Activated T-cell treated with anti-CD3 and anti-CD28 coated beads, Interleukin-2, amount 50 U/mL, for 72 hours (primary cell): ENCODE data around the gene CXADR. TPM values are rescaled to one million over a fixed set of nuclear protein-coding genes. Genes with fewer than 3 reads are reported as not detected.
A peak's percentile ranks its signal among the peaks of the same experiment; 100 is the strongest.
"Not testable (repeated sequence)": the region's sequence is repeated elsewhere in the genome, so short reads cannot be mapped to it uniquely, and the experiment has no call there.

ENCODE experiments used
- ATAC-seq, 2 donors: fragments of 150-1000 bp; cut with Tn5 transposase; replicated peaks in 1 of 2; 2 replicates each; pipeline ENCODE4 v1.10.0; 2021; ENCODE audit warnings: moderate library complexity in 2 of 2, mild to moderate bottlenecking in 1 of 2
- DNase-seq, 2 donors: peaks; one replicate each; pipeline ENCODE4 v3.0.0; 2021 to 2022; ENCODE audit warnings: mixed read lengths in 1 of 2
- H3K27ac Mint-ChIP-seq: one replicate; pipeline ENCODE4 v1.8.0; 2022; ENCODE audit warnings: mild to moderate bottlenecking, moderate library complexity, mixed read lengths
- H3K27me3 Mint-ChIP-seq: one replicate; pipeline ENCODE4 v1.8.0; 2022; ENCODE audit warnings: low read depth, mixed read lengths
- H3K36me3 Mint-ChIP-seq, 2 donors: one replicate each; pipeline ENCODE4 v1.8.0; 2022; ENCODE audit warnings: mixed read lengths in 2 of 2, mild to moderate bottlenecking in 1 of 2; ENCODE audit not compliant: insufficient read depth in 2 of 2
- H3K4me1 Mint-ChIP-seq: one replicate; pipeline ENCODE4 v1.8.0; 2022; ENCODE audit warnings: low read depth, mixed read lengths
- H3K4me3 Mint-ChIP-seq, 2 donors: one replicate each; pipeline ENCODE4 v1.8.0; 2022; ENCODE audit warnings: mild to moderate bottlenecking in 2 of 2, mixed read lengths in 2 of 2, moderate library complexity in 2 of 2
- H3K9me3 Mint-ChIP-seq, 2 donors: one replicate each; pipeline ENCODE4 v1.8.0; 2022; ENCODE audit warnings: mixed read lengths in 2 of 2
- total RNA-seq, 2 donors: library from RNA; stranded (reverse); gene quantifications; one replicate each; pipeline ENCODE4 v1.2.3, GENCODE V29; 2022

The CXADR gene
- under 1 TPM; 0.23 to 0.48 TPM for total RNA-seq

DNA sequence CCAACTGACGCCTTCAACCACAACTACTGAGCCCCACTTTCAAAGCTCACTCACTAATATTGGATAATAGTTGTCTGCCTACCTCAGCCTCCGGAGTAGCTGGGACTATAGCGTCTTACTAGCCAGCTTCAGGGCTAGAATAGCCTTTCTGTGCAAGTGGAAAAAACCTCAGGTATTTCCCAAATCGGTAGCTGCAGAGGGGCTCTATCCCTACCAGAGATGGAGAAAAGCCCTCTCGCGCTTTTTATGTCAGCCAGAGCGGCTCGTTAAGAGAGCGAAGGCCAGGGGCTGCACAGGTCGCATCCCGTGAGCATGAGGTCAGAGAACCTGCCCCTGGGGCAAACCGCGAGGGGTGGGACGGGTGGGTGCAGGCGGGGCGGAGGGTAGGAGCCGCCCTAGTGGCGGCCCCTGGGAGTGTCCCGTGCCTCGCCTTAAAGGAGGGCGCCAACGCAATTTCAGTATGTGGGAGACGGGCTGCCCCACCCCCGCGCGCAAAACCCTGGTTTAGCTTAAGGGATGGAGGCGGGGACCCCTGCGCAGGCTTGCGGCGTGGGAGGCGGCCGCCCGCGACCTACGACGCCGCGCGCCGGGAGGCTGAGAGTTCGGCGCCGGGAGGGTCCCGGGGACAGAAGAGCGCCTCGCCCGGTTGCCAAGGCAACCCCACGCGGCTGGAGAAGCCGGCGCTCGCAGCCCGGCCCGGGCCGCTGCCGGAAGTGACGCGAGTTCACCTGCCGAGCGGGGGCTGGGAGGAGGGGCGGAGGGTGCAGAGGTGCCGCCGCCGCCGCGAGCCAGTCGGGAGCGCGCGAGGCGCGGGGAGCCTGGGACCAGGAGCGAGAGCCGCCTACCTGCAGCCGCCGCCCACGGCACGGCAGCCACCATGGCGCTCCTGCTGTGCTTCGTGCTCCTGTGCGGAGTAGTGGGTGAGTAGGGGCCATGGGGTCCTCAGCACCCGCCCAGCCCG, at the start of gene CXADR:
TSS of gene CXADR (plus strand) at position 791 of the 961 bp plus-strand sequence. CDS start at position 878, 87 bp downstream.
- no peaks in the 10 kb centered on the region for H3K9me3 Mint-ChIP-seq
- no peak within 1 kb of the TSS for H3K27ac Mint-ChIP-seq
- peaks cover 47% of the 10 kb centered on the region for H3K27me3 Mint-ChIP-seq
- H3K4me3 Mint-ChIP-seq, result peak within 1 kb of the TSS; percentile 84 to 90
- no peaks in the 10 kb centered on the region for H3K36me3 Mint-ChIP-seq
- DNase-seq (peak; percentile 78 to 79), ATAC-seq (peak; percentile 89 to 91)
- peaks cover 25% of the 10 kb centered on the region for H3K4me1 Mint-ChIP-seq

DNA sequence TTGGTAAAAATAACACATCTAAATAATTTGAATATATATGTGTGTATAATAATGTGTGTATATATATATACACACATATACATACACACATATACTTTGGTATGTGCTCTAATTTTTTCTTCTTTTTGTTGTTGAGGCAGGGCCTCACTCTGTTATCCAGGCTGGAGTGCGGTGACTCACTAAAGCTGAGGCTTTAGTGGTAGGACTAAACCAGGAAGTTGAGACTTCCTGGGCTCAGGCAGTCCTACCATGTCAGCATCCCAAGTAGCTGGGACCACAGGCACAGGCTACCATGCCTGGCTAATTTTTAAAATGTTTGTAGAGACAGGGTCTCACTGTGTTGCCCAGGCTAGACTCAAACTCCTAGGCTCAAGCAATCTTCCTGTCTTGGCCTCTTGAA, 46.7 kb upstream of the CXADR start:
- Mint-ChIP-seq H3K27me3 (peaks cover 4% of the 10 kb centered on the region), H3K4me3 (no peak overlapping the region), H3K36me3 (no peaks in the 10 kb centered on the region), H3K9me3 (no peaks in the 10 kb centered on the region), H3K4me1 (no peaks in the 10 kb centered on the region), H3K27ac (no peak overlapping the region)
- DNase-seq, result no peak
- no peak for ATAC-seq

DNA sequence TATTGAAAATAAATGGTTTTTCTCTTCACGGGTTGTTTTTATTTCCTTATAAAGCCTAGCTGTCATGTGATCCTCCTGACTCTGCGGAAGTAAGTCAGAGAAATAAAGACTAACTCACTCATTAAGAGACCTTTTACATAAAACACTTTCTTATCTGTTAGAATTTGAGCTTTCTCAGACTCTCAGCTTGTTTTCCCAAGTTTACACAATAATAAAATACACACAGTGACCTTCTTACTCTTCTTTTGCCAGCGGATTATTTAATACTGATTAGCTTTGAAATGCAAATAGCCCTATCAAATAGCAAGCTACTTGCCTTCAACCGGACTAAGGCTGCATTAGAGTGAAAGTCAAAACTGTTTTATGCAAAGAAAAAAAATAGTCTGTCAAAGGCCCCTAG, 45.5 kb upstream of the CXADR start:
- no peaks in the 10 kb centered on the region for H3K9me3 Mint-ChIP-seq
- DNase-seq (no peak), ATAC-seq (no peak)
- H3K4me3 Mint-ChIP-seq, result no peak overlapping the region
- H3K36me3 Mint-ChIP-seq, result no peaks in the 10 kb centered on the region
- no peaks in the 10 kb centered on the region for H3K4me1 Mint-ChIP-seq
- H3K27me3 Mint-ChIP-seq, result no peaks in the 10 kb centered on the region
- H3K27ac Mint-ChIP-seq, result no peak overlapping the region

- Mint-ChIP-seq H3K4me1 (no peaks in the 10 kb centered on the region), H3K36me3 (no peaks in the 10 kb centered on the region), H3K27ac (no peak overlapping the region), H3K9me3 (no peaks in the 10 kb centered on the region), H3K4me3 (no peak overlapping the region), H3K27me3 (no peaks in the 10 kb centered on the region)
- no peak for ATAC-seq
- no peak for DNase-seq
Observed at GRCh38 chr21:17467829-17468228, 45.0 kb upstream of the CXADR start.

DNA sequence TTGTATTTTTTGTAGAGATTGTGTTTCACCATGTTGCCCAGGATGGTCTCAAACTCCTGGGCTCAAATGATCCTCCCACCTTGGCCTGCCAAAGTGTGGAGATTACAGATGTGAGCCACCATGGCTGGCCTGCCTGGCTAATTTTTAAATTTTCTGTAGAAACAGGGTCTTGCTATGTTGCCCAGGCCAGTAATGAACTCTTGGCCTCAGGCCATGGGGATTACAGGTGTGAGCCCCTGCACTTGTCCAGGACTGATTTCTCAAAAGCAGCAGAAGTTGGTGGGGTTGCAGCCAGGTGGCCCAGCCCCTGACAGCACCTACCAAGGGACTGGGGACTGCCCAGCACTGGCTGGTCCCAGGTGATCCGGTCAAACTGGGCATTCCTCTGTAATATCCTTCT, 44.1 kb upstream of the CXADR start:
- Mint-ChIP-seq H3K36me3 (no peaks in the 10 kb centered on the region), H3K27ac (no peak overlapping the region), H3K4me3 (no peak overlapping the region), H3K4me1 (no peaks in the 10 kb centered on the region), H3K9me3 (no peaks in the 10 kb centered on the region), H3K27me3 (no peaks in the 10 kb centered on the region)
- DNase-seq, result no peak
- ATAC-seq, result no peak

- no peak for ATAC-seq
- H3K27ac Mint-ChIP-seq, result no peak overlapping the region
Observed at GRCh38 chr21:17469727-17470126, 43.1 kb upstream of the CXADR start.

GRCh38 chr21:17472182-17472581, 40.7 kb upstream of the CXADR start:
- Mint-ChIP-seq H3K4me3 (no peak overlapping the region), H3K27ac (no peak overlapping the region), H3K4me1 (no peaks in the 10 kb centered on the region), H3K27me3 (no peaks in the 10 kb centered on the region), H3K9me3 (no peaks in the 10 kb centered on the region), H3K36me3 (no peaks in the 10 kb centered on the region)
- ATAC-seq (no peak), DNase-seq (no peak)

More at GRCh38 chr21:17469727-17470126, 43.1 kb upstream of the CXADR start:
- Mint-ChIP-seq H3K4me1 (no peaks in the 10 kb centered on the region), H3K36me3 (no peaks in the 10 kb centered on the region), H3K4me3 (no peak overlapping the region), H3K9me3 (no peaks in the 10 kb centered on the region), H3K27me3 (no peaks in the 10 kb centered on the region)
- no peak for DNase-seq

DNA sequence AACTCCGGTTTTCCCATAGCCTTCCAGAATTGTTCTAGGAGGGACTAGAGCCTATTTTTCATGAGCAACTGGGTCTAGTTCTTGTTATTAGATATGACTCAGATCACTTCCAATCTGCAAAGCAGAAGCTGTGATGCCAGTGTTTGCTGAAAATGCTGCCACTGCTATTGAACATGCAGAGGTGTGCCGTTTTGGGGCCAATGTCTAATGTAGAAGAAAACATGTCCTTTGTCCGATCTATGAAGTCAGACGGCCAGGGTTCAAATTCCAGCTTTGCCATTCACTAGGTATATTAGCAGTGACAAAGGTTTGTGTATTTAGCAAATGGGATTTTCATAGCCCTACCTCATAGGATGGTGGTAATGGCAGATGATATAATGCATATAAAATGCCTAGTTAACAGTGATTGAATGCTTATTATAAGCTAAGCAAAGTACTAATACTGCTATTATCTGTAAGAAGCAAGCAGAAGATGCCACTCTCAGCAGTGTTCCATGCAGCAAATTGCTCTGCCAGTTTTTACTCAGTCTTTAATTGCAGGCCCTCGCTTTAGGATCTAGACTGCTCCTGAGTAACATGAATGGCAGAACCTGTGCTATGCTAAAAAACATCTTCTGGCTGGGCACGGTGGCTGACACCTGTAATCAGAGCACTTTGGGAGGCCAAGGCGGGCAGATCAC, 40.1 kb upstream of the CXADR start:
- H3K4me3 Mint-ChIP-seq, result no peak overlapping the region
- H3K9me3 Mint-ChIP-seq, result no peaks in the 10 kb centered on the region
- no peak overlapping the region for H3K27ac Mint-ChIP-seq
- H3K27me3 Mint-ChIP-seq, result no peaks in the 10 kb centered on the region
- ATAC-seq (no peak), DNase-seq (no peak)
- no peaks in the 10 kb centered on the region for H3K36me3 Mint-ChIP-seq
- H3K4me1 Mint-ChIP-seq, result no peaks in the 10 kb centered on the region

- ATAC-seq, result no peak
- no peak for DNase-seq
- no peaks in the 10 kb centered on the region for H3K36me3 Mint-ChIP-seq
- no peak overlapping the region for H3K27ac Mint-ChIP-seq
- H3K27me3 Mint-ChIP-seq, result no peaks in the 10 kb centered on the region
- no peaks in the 10 kb centered on the region for H3K9me3 Mint-ChIP-seq
- no peak overlapping the region for H3K4me3 Mint-ChIP-seq
- H3K4me1 Mint-ChIP-seq, result no peaks in the 10 kb centered on the region
Observed at GRCh38 chr21:17476006-17476405, 36.8 kb upstream of the CXADR start.

- H3K9me3 Mint-ChIP-seq, H3K27me3 Mint-ChIP-seq, H3K36me3 Mint-ChIP-seq, H3K27ac Mint-ChIP-seq, H3K4me1 Mint-ChIP-seq, ATAC-seq, H3K4me3 Mint-ChIP-seq, DNase-seq: not testable (repeated sequence)
Observed at GRCh38 chr21:17478156-17478555, 34.7 kb upstream of the CXADR start.

DNA sequence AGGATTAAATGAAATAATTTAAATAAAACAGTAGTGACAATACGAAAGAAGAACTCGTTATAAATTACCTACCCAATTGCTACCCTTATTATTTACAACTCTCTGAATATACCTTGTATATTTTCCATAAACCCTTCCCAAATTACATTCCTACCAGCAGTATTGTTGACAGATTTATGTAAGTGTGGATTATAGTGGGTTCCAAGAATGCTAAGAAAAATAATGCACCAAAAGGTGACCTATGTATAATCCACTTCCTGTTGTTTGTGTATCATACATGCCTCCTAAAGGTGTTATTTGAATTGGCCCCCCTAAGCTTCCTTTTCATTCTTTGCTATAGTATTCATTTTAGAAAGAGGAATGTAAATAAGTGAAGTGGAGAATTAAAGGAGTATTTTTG, 33.2 kb upstream of the CXADR start:
- Mint-ChIP-seq H3K9me3 (no peaks in the 10 kb centered on the region), H3K4me1 (no peaks in the 10 kb centered on the region), H3K36me3 (no peaks in the 10 kb centered on the region), H3K27ac (no peak overlapping the region), H3K27me3 (no peaks in the 10 kb centered on the region), H3K4me3 (no peak overlapping the region)
- DNase-seq (no peak), ATAC-seq (no peak)

DNA sequence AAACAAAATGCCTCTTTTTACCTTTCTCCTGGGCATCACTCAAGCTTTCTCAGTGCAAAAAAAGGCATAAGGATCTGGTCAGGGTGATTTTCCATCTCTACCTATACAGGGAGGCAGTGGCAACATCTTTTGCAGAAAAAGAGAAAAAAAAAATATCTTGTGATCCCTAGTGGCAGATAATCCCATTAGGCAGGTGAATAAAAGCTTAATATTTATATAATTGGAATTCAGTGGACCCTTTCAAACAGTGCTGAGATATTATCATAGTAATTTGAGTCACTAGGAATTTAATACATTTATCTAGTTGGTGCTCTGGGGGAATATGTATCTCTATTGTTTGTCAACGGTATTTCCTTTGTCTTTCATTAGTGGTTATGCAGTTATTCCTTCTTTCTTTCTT, 29.9 kb upstream of the CXADR start:
- no peak overlapping the region for H3K27ac Mint-ChIP-seq
- peaks cover 9% of the 10 kb centered on the region for H3K27me3 Mint-ChIP-seq
- H3K4me1 Mint-ChIP-seq, result no peaks in the 10 kb centered on the region
- DNase-seq (no peak), ATAC-seq (no peak)
- no peak overlapping the region for H3K4me3 Mint-ChIP-seq
- H3K9me3 Mint-ChIP-seq, result no peaks in the 10 kb centered on the region
- no peaks in the 10 kb centered on the region for H3K36me3 Mint-ChIP-seq

GRCh38 chr21:17488620-17489019, 24.2 kb upstream of the CXADR start:
- peaks cover 23% of the 10 kb centered on the region for H3K27me3 Mint-ChIP-seq
- peak; percentile 82 to 85 for ATAC-seq
- peak overlapping the region in 1 of 2 donors; percentile 29 for H3K4me3 Mint-ChIP-seq

More at GRCh38 chr21:17488620-17489019, 24.2 kb upstream of the CXADR start:
- H3K36me3 Mint-ChIP-seq, result peaks cover 0 to 1% of the 10 kb centered on the region in 2 donors
- peaks cover 35% of the 10 kb centered on the region for H3K4me1 Mint-ChIP-seq
- H3K9me3 Mint-ChIP-seq, result no peaks in the 10 kb centered on the region
- no peak for DNase-seq
- no peak overlapping the region for H3K27ac Mint-ChIP-seq
